Gastroesophageal sphincter (tissue), 3 donors: Measurements from ENCODE around the gene TMC7.
"Not testable (repeated sequence)": the region's sequence is repeated elsewhere in the genome, so short reads cannot be mapped to it uniquely, and the experiment has no call there.

Experiments used
- CTCF ChIP-seq, 4 experiments: fragments of 200-600 bp in 2 of 4; fragments of 450-650 bp in 2 of 4; sonication (generic) in 1 of 4; IDR thresholded peaks; one replicate each; pipeline ENCODE4 v1.5.1; 2017 to 2019; ENCODE audit warnings: antibody characterized with exemption in 4 of 4, mild to moderate bottlenecking in 2 of 4, moderate library complexity in 2 of 4
- POLR2A ChIP-seq, 2 donors: fragments of 450-650 bp; IDR thresholded peaks; one replicate each; pipeline ENCODE4 v1.6.1; 2017; ENCODE audit warnings: antibody characterized with exemption in 2 of 2, mild to moderate bottlenecking in 2 of 2, moderate library complexity in 1 of 2

GRCh38 chr16:18997001-18997400 is 13.3 kb downstream of the TMC7 start:
- not testable (repeated sequence) for TF ChIP-seq POLR2A, CTCF (IDR thresholded peaks at IDR 0.05)
